ENCODE results near the gene SLC16A7. TPM values are rescaled to one million over a fixed set of nuclear protein-coding genes. Genes with fewer than 3 reads are reported as not detected.
"Not testable (repeated sequence)": the region's sequence is repeated elsewhere in the genome, so short reads cannot be mapped to it uniquely, and the experiment has no call there.

SLC16A7 gene
- total RNA-seq, 1 donor from 2014 or later = 6.5 TPM

DNA sequence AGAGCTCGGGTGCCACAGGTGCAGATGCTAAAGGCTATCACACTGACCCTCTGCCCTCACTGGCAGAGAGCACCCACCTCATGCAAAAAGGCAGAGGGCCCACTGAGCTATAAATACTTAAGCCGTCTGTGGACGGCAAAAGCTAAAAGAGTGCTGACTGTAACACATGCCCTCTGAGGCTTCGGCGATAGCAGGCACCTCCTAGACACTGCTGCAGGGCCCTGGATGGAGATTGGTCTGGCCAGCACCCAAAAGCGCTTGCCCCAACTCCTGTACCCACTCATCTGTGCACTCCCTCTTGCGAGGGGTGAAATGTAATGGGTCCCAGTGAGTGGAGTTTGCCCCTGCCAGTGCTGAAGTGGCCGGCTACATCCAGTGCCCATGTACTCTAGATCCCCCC lies 148.7 kb downstream of the SLC16A7 start:
- Mint-ChIP-seq H3K36me3 (ENCODE audit: insufficient read depth) (no peaks in the 10 kb centered on the region), H3K4me1 (ENCODE audit: low read depth) (no peaks in the 10 kb centered on the region), H3K27ac (no peak overlapping the region), H3K4me3 (ENCODE audit: low read depth) (no peak overlapping the region), H3K27me3 (no peaks in the 10 kb centered on the region), H3K9me3 (ENCODE audit: low read depth) (peaks cover 3% of the 10 kb centered on the region)
- TF ChIP-seq CTCF (IDR thresholded peaks at IDR 0.05; ENCODE audit: unreplicated experiment) = no peak
- no peak for DNase-seq (ENCODE audit: low spot score, unreplicated experiment)

- H3K4me1 Mint-ChIP-seq (ENCODE audit: low read depth); H3K36me3 Mint-ChIP-seq (ENCODE audit: insufficient read depth); H3K27me3 Mint-ChIP-seq; DNase-seq (ENCODE audit: low spot score, unreplicated experiment); H3K27ac Mint-ChIP-seq; H3K4me3 Mint-ChIP-seq (ENCODE audit: low read depth): not testable (repeated sequence)
- H3K9me3 Mint-ChIP-seq (ENCODE audit: low read depth) = peaks cover 19% of the 10 kb centered on the region
Observed at GRCh38 chr12:59751091-59751490, 155.3 kb downstream of the SLC16A7 start.

DNA sequence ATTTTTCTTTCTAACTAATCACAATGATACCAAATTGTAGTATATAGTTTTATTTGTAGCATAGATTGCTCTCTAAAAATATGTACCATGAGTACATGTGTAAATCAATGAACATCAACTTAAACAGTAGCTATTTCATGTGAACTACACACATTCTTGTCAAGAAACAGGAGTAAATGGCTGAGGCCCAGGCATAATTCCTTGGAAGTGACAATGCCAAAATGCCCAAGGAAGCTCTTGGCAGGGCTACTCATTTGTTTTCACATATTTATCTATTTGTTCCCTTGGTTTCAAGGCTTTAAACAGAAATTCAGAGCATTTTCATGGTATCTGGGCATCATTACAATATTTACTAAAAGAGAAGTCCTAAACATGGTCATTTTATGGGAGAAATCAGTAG lies 165.7 kb downstream of the SLC16A7 start:
- peaks cover 2% of the 10 kb centered on the region for H3K4me1 Mint-ChIP-seq (ENCODE audit: low read depth)
- TF ChIP-seq CTCF (IDR thresholded peaks at IDR 0.05; ENCODE audit: unreplicated experiment) = no peak
- H3K36me3 Mint-ChIP-seq (ENCODE audit: insufficient read depth) = no peaks in the 10 kb centered on the region
- H3K27me3 Mint-ChIP-seq = no peaks in the 10 kb centered on the region
- no peaks in the 10 kb centered on the region for H3K9me3 Mint-ChIP-seq (ENCODE audit: low read depth)
- H3K27ac Mint-ChIP-seq = no peak overlapping the region
- no peak overlapping the region for H3K4me3 Mint-ChIP-seq (ENCODE audit: low read depth)
- DNase-seq (ENCODE audit: low spot score, unreplicated experiment) = no peak

GRCh38 chr12:59763835-59764234 lies 168.0 kb downstream of the SLC16A7 start:
- DNase-seq (ENCODE audit: low spot score, unreplicated experiment) = no peak
- Mint-ChIP-seq H3K9me3 (ENCODE audit: low read depth) (peaks cover 8% of the 10 kb centered on the region), H3K36me3 (ENCODE audit: insufficient read depth) (peaks cover 3% of the 10 kb centered on the region), H3K27ac (no peak overlapping the region), H3K4me1 (ENCODE audit: low read depth) (peaks cover 2% of the 10 kb centered on the region), H3K4me3 (ENCODE audit: low read depth) (no peak overlapping the region), H3K27me3 (no peaks in the 10 kb centered on the region)
- no peak for TF ChIP-seq CTCF (IDR thresholded peaks at IDR 0.05; ENCODE audit: unreplicated experiment)

DNA sequence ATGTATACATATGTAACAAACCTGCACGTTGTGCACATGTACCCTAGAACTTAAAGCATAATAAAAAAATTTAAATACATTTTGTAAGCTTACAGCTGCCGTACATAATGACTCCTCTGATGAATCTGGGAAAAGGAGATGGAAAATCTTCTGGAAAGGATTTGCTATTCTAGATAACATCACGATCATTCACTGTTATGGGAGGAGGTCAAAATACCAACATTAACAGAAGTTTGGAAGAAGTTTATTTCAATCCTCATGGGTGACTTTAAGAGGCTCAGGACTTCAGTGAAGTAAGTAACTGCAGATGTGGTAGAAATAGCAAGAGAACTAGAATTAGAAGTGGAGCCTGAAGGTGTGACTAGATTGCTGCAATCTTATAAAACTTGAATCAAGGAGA lies 172.2 kb downstream of the SLC16A7 start:
- no peaks in the 10 kb centered on the region for H3K4me1 Mint-ChIP-seq (ENCODE audit: low read depth)
- no peak for DNase-seq (ENCODE audit: low spot score, unreplicated experiment)

More for the DNA sequence above, 172.2 kb downstream of the SLC16A7 start:
- H3K27me3 Mint-ChIP-seq = no peaks in the 10 kb centered on the region
- no peak overlapping the region for H3K4me3 Mint-ChIP-seq (ENCODE audit: low read depth)
- peaks cover 3% of the 10 kb centered on the region for H3K36me3 Mint-ChIP-seq (ENCODE audit: insufficient read depth)
- H3K27ac Mint-ChIP-seq = no peak overlapping the region
- peaks cover 8% of the 10 kb centered on the region for H3K9me3 Mint-ChIP-seq (ENCODE audit: low read depth)
- no peak for TF ChIP-seq CTCF (IDR thresholded peaks at IDR 0.05; ENCODE audit: unreplicated experiment)
